GM18870 (cell line): ENCODE results near the gene GTPBP10.

Experiments
- ATAC-seq: cut with Tn5 transposase; IDR thresholded peaks from one replicate; pipeline ENCODE4 v1.9.1; 2021; ENCODE audit warnings: moderate library complexity; ENCODE audit not compliant: unreplicated experiment

The GTPBP10 gene

GRCh38 chr7:90430614-90431460 lies 84.3 kb downstream of the GTPBP10 start:
- ATAC-seq, result no peak

- ATAC-seq, result no peak
Observed at GRCh38 chr7:90432752-90433151, 86.2 kb downstream of the GTPBP10 start.

GRCh38 chr7:90433221-90433620 lies 86.7 kb downstream of the GTPBP10 start:
- no peak for ATAC-seq
